ENCODE results near the gene DPH1.
"Not testable (repeated sequence)": the region's sequence is repeated elsewhere in the genome, so short reads cannot be mapped to it uniquely, and the experiment has no call there.

DPH1 gene

DNA sequence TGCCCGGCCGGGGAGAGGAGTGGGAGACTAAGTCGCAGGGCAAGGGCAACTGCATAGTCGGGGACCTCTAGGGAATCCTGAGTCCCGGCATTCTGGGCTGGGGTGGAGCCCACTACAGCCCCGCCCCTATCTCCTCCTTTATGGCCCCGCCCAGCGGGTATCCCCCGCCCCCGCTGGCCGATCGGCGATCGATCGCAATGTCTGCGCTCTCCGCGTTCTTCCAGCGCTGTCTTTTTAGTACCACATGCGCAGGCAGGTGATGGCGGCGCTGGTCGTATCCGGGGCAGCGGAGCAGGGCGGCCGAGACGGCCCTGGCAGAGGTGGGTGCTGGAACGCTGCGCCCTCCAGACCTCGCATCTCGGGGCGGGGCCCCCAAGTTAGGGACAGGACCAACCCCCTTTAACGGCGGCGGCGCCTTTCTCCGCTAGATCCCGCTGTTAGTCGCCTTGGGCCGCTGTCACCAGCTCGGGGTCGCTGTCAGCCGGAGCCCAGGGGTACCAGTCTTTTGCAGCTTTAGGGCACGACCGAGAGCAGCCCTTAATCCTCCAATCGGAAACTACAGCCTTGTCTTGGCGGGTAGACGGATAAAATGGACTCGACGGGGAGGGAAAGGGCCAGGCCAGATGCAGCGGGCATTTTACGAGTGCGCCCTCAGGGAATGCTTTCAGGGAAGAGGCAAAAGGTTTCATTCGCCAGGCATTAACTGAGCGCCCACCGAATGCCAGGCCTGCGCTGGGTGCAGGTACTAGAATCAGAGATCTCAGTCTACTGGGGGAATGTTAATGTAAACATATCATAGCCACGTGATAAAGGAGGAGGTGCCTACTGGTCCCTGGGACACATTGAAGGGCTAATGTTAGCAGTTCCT lies at the start of gene DPH1:
Gene DPH1 (plus strand): TSS at position 243 of the 868 bp plus-strand sequence. CDS start 17 bp downstream, at position 260.
- no peak for DNase-seq (ENCODE audit: low read depth, low spot score)

DNA sequence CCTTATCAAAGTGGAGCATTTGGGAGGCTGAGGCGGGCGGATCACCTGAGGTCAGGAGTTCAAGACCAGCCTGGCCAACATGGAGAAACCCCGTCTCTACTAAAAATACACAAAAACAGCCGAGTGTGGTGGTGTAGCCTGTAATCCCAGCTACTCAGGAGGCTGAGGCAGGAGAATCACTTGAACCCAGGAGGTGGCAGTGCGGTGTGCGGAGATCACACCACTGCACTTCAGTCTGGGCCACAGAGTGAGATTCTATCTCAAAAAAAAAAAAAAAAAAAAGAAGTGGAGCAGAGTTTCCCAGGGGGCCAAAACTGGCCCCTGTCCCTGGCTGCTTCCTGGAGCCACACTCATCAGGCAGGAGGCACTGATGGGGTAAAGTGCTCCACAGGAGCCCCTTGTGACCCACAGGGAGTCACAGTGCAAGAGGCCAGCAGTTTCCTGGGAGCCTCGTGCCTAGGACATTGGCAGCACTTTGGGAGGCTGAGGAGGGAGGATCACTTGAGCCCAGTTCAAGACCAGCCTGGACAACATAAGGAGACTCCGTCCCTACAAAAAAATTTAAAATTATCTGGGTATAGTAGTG lies 49.2 kb upstream of the DPH1 start:
- no peak for DNase-seq (ENCODE audit: low read depth, low spot score)

DNA sequence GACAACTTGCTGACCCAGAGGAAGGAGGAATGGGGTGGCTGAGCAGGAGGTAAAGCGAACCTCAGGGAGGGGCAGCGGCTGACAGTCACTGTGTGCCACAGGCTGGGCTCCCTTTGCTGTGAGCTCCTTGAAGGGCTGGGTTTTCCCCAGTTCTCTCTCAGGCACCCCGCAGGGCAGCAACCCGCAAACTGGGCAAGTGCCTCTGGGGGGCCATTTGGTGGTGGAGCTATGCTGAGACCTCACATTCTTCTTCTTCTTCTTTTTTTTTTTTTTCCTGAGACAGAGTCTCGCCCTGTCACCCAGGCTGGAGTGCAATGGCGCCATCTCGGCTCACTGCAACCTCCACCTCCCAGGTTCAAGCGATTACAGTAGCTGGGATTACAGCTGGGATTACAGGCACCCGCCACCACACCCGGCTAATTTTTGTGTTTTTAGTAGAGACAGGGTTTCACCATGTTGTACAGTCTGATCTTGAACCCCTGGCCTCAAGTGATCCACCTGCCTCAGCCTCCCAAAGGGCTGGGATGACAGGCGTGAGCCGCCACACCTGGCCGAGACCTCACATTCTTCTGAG lies 47.1 kb upstream of the DPH1 start:
- DNase-seq (ENCODE audit: low read depth, low spot score), result not testable (repeated sequence)

DNA sequence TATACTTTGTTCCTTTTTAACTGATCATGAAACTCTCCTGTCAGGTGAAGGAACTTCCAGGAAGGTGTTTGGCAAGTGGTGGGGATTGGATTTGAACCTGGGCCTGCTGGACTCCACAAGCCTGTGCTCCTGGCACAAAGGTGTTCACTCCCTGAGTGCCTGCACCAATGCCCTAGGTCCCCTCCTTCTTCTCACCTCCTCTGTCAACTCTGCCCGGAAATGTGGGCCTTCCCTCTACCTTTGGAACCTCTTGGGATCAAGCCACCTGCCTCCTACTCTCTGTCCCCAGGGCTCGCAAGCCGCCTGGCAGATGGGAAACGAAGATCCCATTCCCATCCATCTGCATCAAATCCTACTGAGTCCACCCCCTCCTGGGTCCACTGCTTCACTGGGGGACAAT lies 44.9 kb upstream of the DPH1 start:
- DNase-seq (ENCODE audit: low read depth, low spot score), result no peak

DNA sequence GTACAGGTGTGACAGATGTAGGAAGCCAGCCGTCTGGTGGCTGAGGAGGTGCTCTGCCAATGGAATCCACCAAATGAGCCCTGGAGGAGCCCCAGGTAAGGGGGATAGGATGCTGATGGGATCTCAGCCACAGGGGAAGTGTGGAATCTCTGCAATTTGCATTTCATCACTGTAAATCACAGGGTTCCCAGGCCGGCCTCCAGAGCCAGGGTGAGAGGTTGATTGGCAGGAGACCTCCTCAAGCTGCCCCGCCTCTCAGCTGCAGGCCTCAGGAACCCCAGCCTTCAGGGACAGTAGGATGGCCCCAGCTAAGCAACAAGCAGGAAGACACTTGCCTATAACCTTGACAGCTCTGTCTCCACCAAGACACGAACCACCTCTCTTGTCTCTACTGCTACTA lies 44.3 kb upstream of the DPH1 start:
- DNase-seq (ENCODE audit: low read depth, low spot score), result peak; percentile 50

DNA sequence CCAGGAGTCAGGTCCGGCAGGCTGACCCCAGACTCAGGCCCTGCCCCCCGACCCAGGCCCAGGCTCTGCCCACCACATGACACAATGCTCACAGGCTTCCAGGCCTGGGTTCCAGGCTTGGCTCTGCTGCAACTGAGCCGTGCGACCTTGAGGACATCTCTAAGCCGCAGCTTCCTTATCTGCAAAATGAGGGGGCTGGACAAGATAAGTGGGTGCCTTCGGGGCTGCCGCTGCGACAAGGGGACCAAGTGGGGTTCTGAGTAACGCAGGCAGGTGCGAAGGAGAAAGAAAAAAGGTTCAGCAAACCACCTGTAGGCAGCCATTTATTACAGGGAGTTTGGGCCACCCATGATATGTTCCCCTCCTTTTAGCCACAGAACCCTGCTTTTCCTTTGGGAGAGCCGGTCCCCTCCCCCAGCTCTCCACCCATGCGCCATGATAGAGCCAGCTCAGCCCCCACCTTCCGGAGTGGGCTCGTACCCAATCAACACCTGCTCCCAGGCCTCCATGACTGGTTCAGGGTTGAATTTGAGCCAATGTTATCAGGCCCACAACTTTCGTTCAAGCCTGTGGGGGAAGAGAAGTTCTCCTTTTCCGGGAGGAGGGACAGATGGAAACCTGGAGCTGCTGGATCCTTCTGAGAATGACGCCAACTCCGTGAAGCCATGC lies 43.0 kb upstream of the DPH1 start:
- DNase-seq (ENCODE audit: low read depth, low spot score), result no peak

DNA sequence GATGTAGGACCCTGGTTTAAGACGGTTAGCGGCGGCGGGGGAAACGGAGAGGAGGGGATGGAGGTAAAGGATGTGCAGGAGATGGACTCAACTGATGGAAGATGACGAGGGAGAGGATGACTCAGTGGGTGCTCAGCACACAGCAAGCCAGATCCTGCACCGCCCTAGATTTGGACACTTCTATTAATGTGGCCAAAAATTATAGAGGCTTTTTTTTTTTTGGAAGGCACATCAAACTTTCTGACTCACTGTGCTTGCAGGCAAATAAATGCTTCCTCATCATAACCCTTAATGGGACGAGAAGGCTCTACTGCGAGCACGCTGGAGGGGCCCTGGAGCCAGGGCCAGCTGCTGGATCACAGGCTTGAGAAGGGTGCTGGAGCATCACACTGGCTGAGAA lies 40.8 kb upstream of the DPH1 start:
- no peak for DNase-seq (ENCODE audit: low read depth, low spot score)

DNA sequence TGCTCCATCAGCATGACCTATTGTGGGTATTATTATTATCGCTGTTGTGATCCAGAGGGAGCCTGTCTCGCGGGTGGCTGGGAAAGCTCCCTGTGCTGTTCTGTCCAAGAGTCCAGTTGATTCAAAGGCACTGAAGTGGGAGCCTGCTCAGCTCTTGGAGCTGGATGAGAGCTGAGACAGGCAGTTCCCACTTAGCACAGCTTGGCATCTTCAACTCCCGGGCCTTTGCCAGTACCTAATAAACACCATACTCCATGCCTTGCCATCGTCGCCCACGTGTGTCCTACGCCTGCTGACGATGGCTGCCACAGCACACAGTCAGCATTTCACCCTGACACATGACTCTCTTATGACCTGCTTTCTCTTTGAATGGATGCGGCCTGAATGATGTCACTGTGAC lies 37.4 kb upstream of the DPH1 start:
- no peak for DNase-seq (ENCODE audit: low read depth, low spot score)

DNA sequence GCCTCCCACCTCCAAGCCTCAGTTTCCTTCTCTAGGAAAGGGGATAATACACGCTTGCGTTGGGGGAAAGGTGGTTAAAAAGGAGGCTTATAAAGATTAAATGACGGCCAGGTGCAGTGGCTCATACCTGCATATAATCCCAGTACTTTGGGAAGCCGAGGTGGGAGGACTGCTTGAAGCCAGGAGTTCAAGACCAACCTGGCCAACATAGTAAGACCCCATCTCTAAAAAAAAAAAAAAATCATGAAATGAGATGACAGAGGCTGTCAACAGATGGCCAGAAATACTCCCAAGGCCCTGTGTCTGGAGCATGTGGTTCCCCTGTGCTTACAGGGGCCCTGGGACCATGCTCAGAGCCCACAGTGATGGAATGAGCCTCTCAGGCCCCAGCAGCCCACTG lies 35.2 kb upstream of the DPH1 start:
- DNase-seq (ENCODE audit: low read depth, low spot score), result no peak

DNA sequence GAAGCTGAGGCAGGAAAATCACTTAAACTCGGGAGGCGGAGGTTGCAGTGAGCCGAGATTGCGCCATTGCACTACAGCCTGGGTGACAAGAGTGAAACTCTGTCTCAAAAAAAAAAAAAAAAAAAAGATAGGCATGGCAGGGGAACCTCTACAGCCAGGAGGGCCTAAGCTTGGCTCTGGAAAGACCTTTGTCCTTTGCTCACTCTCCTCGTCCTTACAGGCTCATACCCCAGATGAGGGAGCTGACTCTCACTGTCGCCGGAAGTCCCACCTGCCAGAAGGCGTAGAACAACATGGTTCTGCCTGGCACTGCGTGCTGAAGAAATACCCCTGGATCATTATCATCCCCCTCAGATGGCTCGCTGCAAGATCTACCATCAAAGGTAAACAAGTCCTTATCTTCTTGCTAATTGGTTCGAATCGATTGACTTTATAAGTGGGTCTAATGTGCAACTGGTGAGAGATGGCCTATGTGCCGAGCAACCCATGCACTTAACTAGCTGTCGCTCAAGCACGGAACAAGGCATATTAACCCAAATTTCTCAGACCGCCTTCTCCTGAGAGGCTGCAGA lies 34.5 kb upstream of the DPH1 start:
- no peak for DNase-seq (ENCODE audit: low read depth, low spot score)

DNA sequence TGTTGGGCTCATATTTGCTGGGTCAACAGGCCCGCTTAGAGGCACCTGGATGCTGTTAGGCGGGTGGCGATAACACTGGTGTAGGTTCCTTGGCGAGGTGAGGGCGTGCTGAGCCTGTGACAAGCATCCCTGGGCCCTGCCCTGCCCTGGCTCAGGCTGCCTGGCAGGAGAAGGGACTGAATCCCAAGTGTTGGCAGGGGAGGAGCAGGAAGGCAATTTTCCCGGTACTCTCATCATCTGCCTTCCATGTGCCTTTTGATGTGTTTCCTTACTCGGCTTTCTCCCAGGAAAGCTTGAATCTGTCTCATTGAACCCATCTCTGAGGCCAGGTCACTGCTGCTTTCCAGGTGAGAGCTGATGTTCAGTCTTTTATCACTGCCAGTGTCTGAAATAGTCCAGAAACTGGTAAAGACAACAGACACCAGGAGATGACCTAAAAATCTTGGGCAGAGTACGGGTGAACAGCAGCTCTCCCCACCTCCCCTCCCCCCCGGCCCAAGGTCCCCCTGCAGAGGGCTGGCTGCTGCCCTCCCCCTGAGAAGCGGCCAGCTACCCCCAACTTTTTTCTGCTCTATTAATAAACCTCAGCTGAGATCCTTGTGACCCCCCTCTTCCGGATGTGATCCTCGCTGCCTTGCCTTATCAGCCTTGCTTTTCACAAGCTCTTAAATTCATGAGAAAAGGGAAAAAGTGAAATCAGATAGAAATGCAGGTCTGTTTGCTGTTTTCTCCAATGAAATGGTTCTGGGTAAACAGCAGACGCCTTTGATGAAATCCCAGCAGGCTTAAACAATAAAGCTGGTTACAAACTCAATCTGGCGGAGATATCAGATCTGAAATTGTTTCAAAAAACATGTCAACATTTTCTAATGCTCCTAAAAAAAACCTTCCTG lies 33.8 kb upstream of the DPH1 start:
- no peak for DNase-seq (ENCODE audit: low read depth, low spot score)

DNA sequence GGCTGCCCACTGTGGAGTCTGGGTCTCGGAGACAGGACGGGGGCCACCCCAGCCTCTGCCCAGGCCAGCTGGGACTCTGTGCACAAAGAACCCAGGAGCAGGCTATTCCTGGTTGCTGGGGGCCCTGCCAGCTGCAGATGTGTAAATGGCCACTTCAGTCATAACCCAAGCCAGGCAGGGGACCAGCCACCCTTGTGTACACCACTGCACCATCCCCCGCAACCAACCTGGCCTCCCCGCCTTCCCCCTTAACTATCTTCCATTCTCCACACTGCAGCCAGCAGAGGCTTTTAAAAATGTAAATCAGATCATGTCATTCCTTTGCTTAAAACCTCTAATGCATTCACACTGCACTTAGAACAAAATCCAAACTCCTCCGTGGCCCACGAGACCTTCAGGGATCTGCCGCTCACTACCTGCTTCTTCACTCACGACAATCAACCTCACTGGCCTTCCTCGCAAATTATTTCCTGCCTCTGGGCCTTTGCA lies 33.1 kb upstream of the DPH1 start:
- DNase-seq (ENCODE audit: low read depth, low spot score), result no peak

DNA sequence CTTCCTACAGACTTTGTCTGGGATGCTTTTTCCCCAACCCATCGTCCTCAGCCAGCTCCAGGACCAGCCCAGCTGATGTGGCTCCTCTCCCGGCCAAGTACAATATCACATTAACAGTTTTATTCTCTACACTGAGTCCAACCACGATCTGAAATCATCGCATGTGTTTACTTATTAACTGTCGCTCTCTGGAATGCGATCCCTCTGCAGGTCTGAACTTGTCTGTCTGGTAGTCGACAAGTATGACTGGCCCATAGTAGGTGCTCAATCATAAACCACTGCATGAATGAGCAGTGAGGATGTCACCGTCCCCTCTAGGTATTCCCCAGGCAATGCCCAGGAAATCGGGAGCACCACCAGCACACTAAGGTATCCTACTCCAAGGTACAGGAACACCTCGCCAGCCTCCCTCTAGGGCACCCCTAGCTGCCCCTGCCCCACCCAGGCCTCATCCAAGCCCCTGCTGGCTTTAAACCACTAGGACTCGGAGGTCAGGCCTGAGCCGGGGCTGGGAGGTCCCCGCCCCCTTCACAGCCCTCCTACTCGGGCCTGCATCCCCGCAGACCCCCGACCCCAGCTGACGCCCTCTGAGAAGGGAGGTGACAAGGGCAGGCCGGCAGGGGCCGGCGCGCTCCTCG lies 32.5 kb upstream of the DPH1 start:
- DNase-seq (ENCODE audit: low read depth, low spot score), result no peak

DNA sequence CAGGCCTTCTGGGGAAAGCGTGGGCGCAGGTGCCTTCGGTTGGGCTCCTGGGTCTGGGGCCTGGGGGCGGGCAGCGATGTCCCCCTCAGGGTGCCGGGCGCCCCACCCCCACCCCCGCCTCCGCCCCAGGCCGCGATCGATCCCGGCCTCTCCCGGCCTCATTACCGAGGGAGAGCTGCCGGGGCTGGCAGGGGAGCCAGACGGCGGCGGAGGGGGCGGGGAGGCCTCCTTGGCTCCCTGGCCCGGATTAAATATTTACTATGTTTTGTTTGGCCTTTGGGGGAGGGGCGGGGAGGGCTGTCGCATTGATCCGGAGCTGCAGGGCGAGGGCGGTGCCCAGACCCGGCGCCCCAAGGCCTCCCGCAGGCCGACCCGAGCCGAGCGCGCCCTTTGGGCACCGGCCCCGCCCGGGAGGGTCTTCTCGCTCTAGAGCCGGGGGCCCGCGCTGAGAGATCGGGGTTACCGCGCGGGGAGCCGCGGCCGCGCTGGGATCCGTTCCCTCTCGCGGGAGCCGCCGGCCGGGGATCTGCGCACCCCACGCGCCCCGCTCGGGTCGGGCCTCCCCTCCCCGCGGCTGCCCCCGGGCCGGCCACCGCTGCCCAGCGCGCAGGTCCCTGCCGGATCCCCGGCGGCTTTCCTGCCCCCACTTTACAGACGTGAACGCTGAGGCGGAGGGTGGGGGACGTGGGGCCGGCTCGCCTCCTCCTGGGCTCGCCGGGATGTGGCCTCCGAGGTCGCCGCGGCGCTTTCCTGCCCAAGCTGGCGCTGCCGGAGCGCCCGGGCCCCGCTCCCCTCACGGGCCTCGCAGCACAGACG lies 31.8 kb upstream of the DPH1 start:
- DNase-seq (ENCODE audit: low read depth, low spot score), result no peak

DNA sequence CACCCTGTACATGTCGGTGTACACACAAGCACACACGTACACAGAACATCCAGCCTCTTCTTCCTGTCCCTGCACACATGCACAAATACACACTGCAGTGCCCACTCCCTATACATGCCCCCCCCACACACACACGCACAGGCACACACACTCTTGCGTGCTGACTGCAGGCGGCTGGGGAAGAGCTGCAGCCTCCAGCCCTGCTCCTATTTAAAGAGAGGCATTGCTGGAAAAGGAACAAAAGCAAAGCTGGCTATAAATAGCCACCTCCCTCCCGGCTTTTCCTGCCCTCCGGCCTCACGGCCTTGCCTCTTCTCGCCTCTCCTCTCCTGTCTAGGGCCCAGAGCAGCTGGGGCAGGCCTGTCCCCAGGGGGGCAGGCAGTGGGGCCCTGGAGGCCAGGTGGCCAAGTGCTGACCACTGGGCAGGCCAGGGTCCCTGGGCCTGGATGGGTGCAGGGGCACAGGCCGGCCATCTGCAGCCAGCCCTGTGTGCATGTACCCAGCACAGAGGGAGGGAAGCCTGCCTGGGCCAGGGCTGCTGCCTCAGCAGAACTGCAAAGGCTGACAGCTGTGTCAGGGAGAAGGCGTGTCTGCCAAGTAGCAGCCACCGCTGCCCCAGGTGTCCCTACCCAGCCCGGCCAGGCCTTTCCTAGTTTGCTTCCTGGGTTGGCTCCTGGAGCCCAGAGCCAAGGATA lies 30.2 kb upstream of the DPH1 start:
- no peak for DNase-seq (ENCODE audit: low read depth, low spot score)

DNA sequence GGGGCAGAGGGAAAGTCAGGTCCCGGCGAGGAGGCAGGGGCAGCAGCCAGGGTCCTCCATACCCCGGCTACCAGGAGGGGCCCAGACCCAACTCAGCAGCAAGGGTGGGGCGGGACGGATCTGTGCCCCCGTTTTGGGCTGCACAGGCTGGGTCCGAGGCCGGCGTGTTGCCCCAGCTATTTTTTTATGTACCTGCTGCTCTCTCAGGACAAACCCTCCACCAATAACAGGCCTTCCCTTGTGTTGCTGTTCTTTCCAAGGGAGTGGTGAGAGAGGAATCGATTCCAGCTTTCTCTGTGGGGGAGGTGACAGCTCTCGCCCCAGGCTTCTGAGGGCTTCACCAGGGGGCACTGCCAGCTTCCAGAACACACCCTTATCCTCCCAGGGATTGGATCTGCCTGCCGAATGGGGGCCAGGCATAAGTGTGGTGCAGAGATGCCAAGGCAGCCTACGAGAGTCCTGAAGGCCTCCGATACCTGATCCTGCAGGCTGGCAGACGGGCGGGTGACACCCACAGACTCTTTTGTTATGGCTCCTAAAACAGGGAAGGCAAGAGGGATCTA lies 27.1 kb upstream of the DPH1 start:
- DNase-seq (ENCODE audit: low read depth, low spot score), result no peak

DNA sequence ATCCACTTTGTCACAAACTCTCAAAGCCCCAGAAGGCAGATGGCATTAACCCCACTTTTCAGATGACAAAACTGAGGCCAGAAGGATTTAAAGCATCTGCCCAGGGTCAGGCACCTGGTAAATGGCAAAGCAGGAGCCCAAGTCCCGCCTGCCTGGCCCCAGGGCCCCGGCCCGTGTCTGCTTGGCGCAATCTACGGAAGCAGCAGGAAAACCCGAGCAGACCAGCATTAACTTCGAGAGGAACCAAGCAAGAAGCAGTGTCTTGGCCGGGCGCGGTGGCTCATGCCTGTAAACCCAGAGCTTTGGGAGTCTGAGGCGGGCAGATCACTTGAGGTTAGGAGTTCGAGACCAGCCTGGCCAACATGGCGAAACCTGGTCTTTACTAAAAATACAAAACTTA lies 26.4 kb upstream of the DPH1 start:
- no peak for DNase-seq (ENCODE audit: low read depth, low spot score)

DNA sequence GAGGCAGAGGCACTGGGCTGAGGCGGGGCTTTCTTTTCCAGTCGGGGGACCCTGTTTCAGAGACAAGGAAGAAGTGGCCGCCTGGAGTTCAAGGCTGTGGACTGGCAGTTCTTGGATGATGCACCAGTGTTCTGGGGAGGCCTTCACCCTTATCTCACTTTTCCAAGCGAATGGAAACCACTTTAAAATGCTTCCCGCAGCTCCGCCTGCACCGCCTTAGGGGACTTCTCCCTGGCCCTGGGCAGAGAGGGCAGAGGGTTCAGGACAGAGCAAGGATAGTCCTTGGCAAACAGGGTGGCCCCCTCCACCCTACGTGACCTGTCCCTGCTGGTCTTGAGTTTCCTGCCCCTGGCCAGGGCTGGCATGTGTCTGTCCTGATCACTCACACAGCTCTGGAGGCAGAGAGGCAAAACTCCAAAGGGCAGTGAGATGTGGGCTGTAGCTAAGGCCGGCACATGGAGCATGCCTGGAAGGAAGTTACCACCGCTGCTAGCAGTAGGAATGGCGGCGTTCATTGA lies 25.5 kb upstream of the DPH1 start:
- DNase-seq (ENCODE audit: low read depth, low spot score), result no peak
